Measurements from ENCODE around the gene ENDOV. TPM values are rescaled to one million over a fixed set of nuclear protein-coding genes. Genes with fewer than 3 reads are reported as not detected.

Gene ENDOV
- total RNA-seq, 2 experiments from 2014 or later, result 10.1 to 12.0 TPM

DNA sequence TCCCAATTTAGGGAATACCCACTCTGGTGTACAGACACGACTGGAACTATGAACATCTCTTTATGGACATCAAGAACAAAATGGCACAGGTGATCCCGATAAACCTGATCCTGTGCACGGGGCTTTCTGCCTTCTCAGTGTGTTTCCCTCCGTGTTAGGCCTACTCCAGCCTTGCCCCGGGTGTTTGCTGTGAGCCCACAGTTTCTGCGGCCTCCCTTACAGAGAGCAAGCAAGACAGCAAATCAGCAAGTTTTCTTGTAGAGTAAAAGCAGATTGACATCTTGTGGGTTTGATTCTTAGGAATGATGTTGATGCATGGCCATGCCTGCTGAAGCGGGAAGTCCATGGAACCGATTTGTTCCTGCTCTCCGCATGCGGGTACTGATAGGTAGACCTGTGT lies 26.4 kb upstream of the ENDOV start:
- ATAC-seq (ENCODE audit: poor library complexity) (no peak), DNase-seq (no peak)
- peaks cover 96% of the 10 kb centered on the region for H3K36me3 Mint-ChIP-seq (ENCODE audit: low read depth)
- no peak overlapping the region for H3K4me3 Mint-ChIP-seq
- Histone ChIP-seq H3K36me3 (ENCODE audit: insufficient read depth, low read length) (peaks cover 98% of the 10 kb centered on the region), H3K27me3 (ENCODE audit: control insufficient read depth in 1 of 2, insufficient read depth in 2 of 2, low read length in 2 of 2) (no peaks in the 10 kb centered on the region), H3K9me3 (ENCODE audit: control insufficient read depth in 1 of 2, insufficient read depth in 1 of 2, low read length in 2 of 2) (no peaks in the 10 kb centered on the region), H3K4me3 (ENCODE audit: low read length) (no peak overlapping the region), H3K27ac (ENCODE audit: low read depth in 1 of 2, low read length in 2 of 2) (no peak overlapping the region), H3K4me1 (ENCODE audit: insufficient read depth, low read length) (no peaks in the 10 kb centered on the region)
- ChIA-PET POLR2A (no interaction called here), CTCF (no interaction called here)
- H3K4me1 Mint-ChIP-seq (ENCODE audit: low read depth), result no peaks in the 10 kb centered on the region
- no peak overlapping the region for H3K27ac Mint-ChIP-seq
- TF ChIP-seq, protein P1, sequence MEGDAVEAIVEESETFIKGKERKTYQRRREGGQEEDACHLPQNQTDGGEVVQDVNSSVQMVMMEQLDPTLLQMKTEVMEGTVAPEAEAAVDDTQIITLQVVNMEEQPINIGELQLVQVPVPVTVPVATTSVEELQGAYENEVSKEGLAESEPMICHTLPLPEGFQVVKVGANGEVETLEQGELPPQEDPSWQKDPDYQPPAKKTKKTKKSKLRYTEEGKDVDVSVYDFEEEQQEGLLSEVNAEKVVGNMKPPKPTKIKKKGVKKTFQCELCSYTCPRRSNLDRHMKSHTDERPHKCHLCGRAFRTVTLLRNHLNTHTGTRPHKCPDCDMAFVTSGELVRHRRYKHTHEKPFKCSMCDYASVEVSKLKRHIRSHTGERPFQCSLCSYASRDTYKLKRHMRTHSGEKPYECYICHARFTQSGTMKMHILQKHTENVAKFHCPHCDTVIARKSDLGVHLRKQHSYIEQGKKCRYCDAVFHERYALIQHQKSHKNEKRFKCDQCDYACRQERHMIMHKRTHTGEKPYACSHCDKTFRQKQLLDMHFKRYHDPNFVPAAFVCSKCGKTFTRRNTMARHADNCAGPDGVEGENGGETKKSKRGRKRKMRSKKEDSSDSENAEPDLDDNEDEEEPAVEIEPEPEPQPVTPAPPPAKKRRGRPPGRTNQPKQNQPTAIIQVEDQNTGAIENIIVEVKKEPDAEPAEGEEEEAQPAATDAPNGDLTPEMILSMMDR (IDR thresholded peaks at IDR 0.05), result no peak
- intact Hi-C loops (cut with DNase I, micrococcal nuclease), result no loop called here
- no peaks in the 10 kb centered on the region for H3K9me3 Mint-ChIP-seq
- H3K27me3 Mint-ChIP-seq, result no peaks in the 10 kb centered on the region

DNA sequence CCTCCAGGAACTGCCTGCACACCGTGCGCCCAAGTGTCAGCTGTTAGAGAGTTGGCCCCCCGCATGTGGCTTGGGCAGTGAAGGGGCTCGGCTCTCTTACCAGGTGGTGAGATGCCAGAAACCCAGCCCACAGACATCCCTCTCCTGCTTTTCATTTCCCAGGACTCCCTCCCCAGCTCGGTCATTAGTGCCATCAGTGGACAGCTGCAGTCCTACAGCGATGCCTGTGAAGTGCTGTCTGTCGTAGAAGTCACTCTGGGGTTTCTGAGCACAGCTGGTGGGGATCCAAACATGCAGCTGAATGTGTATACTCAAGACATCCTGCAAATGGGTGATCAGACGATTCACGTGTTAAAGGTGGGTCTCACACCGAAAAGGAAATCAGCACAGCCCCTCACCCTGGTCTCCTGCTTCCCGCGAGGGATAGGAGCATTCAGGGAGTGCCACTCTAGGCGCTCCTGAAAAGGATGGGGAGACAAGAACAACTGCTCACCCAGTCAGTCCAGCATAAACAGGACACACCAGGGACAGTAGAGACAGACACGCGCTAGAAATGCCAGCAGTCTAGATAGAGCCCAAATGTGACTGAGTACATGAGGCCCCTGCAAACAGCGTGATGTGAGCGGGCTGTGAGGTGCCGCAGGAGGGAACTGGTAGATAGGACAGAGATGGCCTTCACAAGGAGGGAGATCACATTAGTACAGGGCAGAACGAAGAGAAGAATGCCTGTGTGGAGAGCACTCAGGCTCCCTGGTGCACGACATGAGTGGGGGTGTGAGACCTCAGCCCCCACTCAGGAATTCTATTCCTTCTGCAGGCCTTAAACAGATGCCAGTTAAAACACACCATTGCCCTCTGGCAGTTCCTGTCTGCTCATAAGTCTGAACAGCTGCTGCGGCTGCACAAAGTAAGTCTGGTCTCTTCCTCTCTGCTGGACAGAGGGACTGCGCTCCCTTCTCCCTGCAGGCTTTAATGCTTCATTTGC lies 25.7 kb upstream of the ENDOV start:
- H3K36me3 Mint-ChIP-seq (ENCODE audit: low read depth), result peaks cover 96% of the 10 kb centered on the region
- intact Hi-C loops (cut with DNase I, micrococcal nuclease), result no loop called here
- Histone ChIP-seq H3K27me3 (ENCODE audit: control insufficient read depth in 1 of 2, insufficient read depth in 2 of 2, low read length in 2 of 2) (no peaks in the 10 kb centered on the region), H3K4me3 (ENCODE audit: low read length) (no peak overlapping the region), H3K4me1 (ENCODE audit: insufficient read depth, low read length) (no peaks in the 10 kb centered on the region), H3K36me3 (ENCODE audit: insufficient read depth, low read length) (peaks cover 98% of the 10 kb centered on the region), H3K27ac (ENCODE audit: low read depth in 1 of 2, low read length in 2 of 2) (no peak overlapping the region), H3K9me3 (ENCODE audit: control insufficient read depth in 1 of 2, insufficient read depth in 1 of 2, low read length in 2 of 2) (no peaks in the 10 kb centered on the region)
- H3K27ac Mint-ChIP-seq, result no peak overlapping the region
- ChIA-PET CTCF (no interaction called here), POLR2A (no interaction called here)
- DNase-seq, result no peak
- H3K4me3 Mint-ChIP-seq, result no peak overlapping the region
- no peaks in the 10 kb centered on the region for H3K4me1 Mint-ChIP-seq (ENCODE audit: low read depth)
- H3K27me3 Mint-ChIP-seq, result no peaks in the 10 kb centered on the region
- TF ChIP-seq, protein P1 (IDR thresholded peaks at IDR 0.05), result no peak
- H3K9me3 Mint-ChIP-seq, result no peaks in the 10 kb centered on the region
- ATAC-seq (ENCODE audit: poor library complexity), result no peak

DNA sequence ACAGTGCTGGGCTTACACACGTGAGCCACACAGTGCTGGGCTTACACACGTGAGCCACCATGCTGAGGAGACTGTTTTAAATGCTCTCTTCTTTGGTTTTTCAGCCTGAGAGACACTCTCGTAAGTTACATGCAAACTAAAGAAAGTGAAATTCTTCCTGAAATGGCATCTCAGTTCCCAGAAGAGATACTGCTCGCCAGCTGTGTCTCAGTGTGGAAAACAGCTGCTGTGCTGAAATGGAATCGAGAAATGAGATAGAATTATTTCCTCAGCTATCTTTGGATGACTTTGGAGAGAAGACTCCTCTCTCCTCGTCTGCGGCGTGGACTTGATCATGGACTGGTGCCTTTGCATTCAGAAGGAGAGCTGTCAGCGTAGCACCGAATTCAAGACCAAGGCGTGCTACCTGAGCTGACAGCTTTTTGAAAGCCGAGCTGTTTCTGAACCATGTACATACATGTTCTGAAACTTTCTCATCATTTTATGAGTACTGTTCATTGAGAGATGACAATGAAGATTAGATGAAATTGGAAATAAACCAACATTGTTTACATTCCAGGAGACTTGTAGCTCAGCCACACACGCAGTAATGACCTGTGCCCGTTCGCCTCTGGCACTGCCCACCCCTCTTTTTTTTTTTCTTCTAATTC lies 21.6 kb upstream of the ENDOV start:
- no peak overlapping the region for H3K27ac Mint-ChIP-seq
- H3K27me3 ChIP-seq (ENCODE audit: control insufficient read depth in 1 of 2, insufficient read depth in 2 of 2, low read length in 2 of 2), result no peaks in the 10 kb centered on the region
- no peak for ATAC-seq (ENCODE audit: poor library complexity)
- no peak for DNase-seq
- H3K36me3 ChIP-seq (ENCODE audit: insufficient read depth, low read length), result peaks cover 75% of the 10 kb centered on the region
- no peaks in the 10 kb centered on the region for H3K27me3 Mint-ChIP-seq
- H3K9me3 Mint-ChIP-seq, result no peaks in the 10 kb centered on the region
- peaks cover 5% of the 10 kb centered on the region for H3K4me1 ChIP-seq (ENCODE audit: insufficient read depth, low read length)
- POLR2A ChIA-PET, result no interaction called here
- TF ChIP-seq, protein P1 (IDR thresholded peaks at IDR 0.05), result no peak
- no peak overlapping the region for H3K27ac ChIP-seq (ENCODE audit: low read depth in 1 of 2, low read length in 2 of 2)
- no peaks in the 10 kb centered on the region for H3K9me3 ChIP-seq (ENCODE audit: control insufficient read depth in 1 of 2, insufficient read depth in 1 of 2, low read length in 2 of 2)
- CTCF ChIA-PET, result interaction anchor here (0.8 kb wide), 1 partner anchor 11 kb away, joined by 3 read pairs; no protein-coding TSS in a partner anchor
- no peak overlapping the region for H3K4me3 Mint-ChIP-seq
- peaks cover 77% of the 10 kb centered on the region for H3K36me3 Mint-ChIP-seq (ENCODE audit: low read depth)
- H3K4me3 ChIP-seq (ENCODE audit: low read length), result no peak overlapping the region
- no peaks in the 10 kb centered on the region for H3K4me1 Mint-ChIP-seq (ENCODE audit: low read depth)
- intact Hi-C loops (cut with DNase I, micrococcal nuclease), result no loop called here

Measured in CD4-positive, alpha-beta T cell (primary cell).